IMR-90 (cell line): Measurements from ENCODE around the gene TMEM121B.
A peak's percentile ranks its signal among the peaks of the same experiment; 100 is the strongest.

Source experiments
- CTCF ChIP-seq: conservative IDR thresholded peaks from 2 replicates; pipeline ENCODE4 v1.5.1; 2012; ENCODE audit warnings: mild to moderate bottlenecking, low read depth, low read length, improper control_type of control experiment
- MAFK ChIP-seq: IDR thresholded peaks from 2 replicates; pipeline ENCODE4 v1.6.1; 2012; ENCODE audit warnings: low read depth, low read length, improper control_type of control experiment
- MXI1 ChIP-seq: IDR thresholded peaks from 2 replicates; pipeline ENCODE4 v1.6.1; 2012; ENCODE audit warnings: low read depth, mild to moderate bottlenecking, low read length, moderate library complexity, borderline replicate concordance
- POLR2A ChIP-seq: IDR thresholded peaks from 2 replicates; pipeline ENCODE4 v1.6.1; 2012; ENCODE audit warnings: mild to moderate bottlenecking, low read depth, low read length
- RAD21 ChIP-seq: IDR thresholded peaks from 2 replicates; pipeline ENCODE4 v1.6.1; 2012; ENCODE audit warnings: low read length, improper control_type of control experiment
- SMC3 ChIP-seq: fragments of 150-350 bp; IDR thresholded peaks from 2 replicates; pipeline ENCODE4 v1.6.1; 2016; ENCODE audit warnings: low read depth, mild to moderate bottlenecking, antibody characterized with exemption, low read length, moderate library complexity

- TF ChIP-seq MAFK: no peak
- no peak for TF ChIP-seq CTCF
- peak; percentile 64 for TF ChIP-seq POLR2A
- no peak for TF ChIP-seq SMC3
- no peak for TF ChIP-seq RAD21
- no peak for TF ChIP-seq MXI1
Observed at GRCh38 chr22:17084554-17085276, 36.4 kb downstream of the TMEM121B start, which contains the start of gene IL17RA.
